Activated gamma-delta T cell treated with anti-CD3 and anti-CD28 coated beads, Interleukin-2, amount 50 U/mL, for 16 hours (primary cell): ENCODE measurements around the gene ROR2.
"Not testable (repeated sequence)": the region's sequence is repeated elsewhere in the genome, so short reads cannot be mapped to it uniquely, and the experiment has no call there.

ENCODE experiments used
- DNase-seq: peaks from one replicate; pipeline ENCODE4 v3.0.0-alpha.2; 2020; ENCODE audit warnings: low read depth

ROR2 gene

DNA sequence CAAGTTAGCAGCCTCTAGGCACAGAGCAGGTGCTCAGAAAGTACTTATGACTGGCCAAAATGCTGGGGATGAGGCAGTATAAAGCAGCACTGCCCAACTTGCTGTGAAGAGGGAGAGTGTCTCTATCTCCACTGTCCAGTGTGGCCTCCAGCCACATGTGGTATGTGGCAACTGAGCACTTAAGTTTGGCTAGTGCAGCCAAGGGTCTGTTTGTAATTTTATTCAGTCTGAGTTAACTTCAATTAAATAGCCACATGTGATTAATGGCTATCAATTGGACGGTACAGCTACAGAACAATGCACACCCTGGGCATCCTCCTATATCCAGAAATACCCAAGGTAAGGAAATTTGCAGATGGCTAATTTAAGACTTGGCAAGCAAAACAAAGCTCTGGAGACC lies 26.9 kb downstream of the ROR2 start:
- no peak for DNase-seq

DNA sequence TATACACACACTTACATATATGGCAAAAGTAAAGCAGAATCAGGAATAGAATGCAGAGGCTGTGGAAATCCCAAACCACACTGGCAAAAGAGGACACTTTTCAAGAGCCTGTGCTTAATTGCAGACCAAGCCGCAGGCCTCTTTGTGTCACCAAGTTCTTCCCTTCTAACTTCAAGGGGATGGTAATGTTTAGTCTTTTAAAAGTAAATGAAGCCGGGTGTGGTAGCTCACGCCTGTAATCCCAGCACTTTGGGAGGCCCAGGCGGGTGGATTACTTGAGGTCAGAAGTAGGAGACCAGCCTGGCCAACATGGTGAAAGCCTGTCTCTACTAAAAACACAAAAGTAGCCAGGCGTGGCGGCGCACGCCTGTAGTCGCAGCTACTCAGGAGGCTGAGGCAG lies 28.7 kb downstream of the ROR2 start:
- DNase-seq: no peak

GRCh38 chr9:91920630-91921350 lies 29.2 kb downstream of the ROR2 start:
- DNase-seq: no peak

- no peak for DNase-seq
Observed at GRCh38 chr9:91919621-91920020, 30.4 kb downstream of the ROR2 start.

DNA sequence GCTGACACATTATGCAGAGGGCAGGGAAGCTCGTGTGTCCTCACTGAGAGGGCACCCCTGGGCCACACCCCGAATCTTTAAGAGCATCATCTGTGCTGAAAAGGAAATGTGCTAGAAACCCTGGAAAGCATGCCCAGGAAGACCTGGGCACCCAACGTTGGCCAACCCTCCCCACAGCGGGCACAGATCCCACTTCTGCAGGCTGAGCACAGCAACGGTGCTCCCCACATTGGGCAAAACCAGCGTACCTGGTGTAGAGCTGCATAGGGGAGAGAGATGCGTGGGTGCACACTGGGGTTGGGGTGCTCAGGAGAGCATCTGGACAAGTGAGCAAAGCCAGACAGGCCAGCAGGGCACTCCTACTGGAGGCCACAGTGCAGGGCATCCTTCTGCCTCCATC lies 32.6 kb downstream of the ROR2 start:
- no peak for DNase-seq

DNA sequence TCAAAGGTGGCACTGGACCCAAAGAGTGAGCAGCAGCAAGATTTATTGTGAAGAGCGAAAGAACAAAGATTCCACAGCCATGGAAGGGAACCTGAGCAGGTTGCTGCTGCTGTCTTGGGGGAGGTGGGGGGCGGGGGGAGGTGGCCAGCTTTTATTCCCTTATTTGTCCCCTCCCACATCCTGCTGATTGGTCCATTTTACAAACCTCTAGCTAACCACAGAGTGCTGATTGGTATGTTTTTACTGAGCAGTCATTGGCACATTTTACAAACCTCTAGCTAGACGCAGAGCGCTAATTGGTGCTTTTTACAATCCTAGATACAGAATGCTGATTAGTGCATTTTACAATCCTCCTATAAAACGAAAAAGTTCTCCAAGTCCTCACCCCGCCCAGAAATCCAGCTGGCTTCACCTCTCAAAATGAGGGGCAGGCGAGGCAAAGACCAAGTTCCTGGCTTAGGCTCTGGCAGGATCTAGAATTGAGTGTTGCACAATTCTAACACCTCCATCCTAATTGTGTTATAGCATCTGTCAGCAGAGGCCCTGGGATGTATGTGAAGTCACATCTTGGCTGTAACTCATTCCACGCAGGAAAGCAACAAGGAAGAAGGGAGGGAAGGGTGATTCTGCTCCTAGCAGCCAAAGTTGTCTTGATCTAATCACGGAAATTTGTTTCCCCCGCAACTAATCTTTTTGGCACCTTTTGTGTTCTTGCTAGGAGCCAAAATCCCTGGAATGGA lies 34.3 kb downstream of the ROR2 start:
- DNase-seq: no peak

- DNase-seq: no peak
Observed at GRCh38 chr9:91914937-91915336, 35.1 kb downstream of the ROR2 start.

GRCh38 chr9:91914404-91914803 lies 35.6 kb downstream of the ROR2 start:
- no peak for DNase-seq

- no peak for DNase-seq
Observed at GRCh38 chr9:91913986-91914385, 36.0 kb downstream of the ROR2 start.

DNA sequence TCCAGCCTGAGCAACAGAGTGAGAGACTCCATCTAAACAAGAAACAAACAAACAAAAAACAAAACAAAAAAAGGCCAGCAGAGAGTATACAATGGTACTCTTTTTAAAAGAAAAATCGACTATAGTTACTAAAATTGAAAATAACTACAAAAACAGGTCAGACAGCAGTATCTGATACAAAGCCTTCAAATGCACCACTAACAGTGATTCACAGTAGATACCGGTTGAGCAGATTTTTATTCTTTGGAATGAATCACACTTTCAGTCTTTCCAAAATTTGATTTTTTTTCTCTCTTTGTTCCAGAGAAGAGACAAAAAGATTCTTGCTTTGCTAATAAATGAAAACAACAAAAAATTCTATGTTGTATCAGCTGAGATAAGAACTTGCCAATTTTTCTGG lies 36.9 kb downstream of the ROR2 start:
- DNase-seq: no peak

- no peak for DNase-seq
Observed at GRCh38 chr9:91911657-91912056, 38.4 kb downstream of the ROR2 start.

DNA sequence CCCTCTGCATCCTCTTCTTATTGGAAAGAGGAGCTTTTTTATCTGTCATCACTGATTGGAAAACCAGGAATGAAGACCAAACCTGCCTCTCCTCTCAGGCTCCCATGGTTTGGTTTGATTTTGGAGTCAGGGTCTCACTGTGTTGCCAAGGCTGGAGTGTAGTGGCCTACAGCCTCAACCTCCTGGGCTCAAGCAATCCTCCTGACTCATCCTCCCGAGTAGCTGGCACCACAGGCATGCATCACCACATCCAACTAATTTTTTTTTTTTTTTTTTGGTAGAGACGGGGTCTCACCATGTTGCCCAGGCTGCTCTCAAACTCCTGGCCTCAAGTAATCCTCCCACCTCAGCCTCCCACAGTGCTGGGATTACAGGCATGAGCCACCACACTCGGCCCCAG lies 40.8 kb downstream of the ROR2 start:
- DNase-seq: not testable (repeated sequence)

GRCh38 chr9:91908746-91909145 lies 41.3 kb downstream of the ROR2 start:
- no peak for DNase-seq

GRCh38 chr9:91908293-91908623 lies 41.8 kb downstream of the ROR2 start:
- DNase-seq: no peak

- no peak for DNase-seq
Observed at GRCh38 chr9:91907484-91908292, 42.3 kb downstream of the ROR2 start.

- DNase-seq: peak; percentile 32
Observed at GRCh38 chr9:91905991-91906469, 44.0 kb downstream of the ROR2 start.

DNA sequence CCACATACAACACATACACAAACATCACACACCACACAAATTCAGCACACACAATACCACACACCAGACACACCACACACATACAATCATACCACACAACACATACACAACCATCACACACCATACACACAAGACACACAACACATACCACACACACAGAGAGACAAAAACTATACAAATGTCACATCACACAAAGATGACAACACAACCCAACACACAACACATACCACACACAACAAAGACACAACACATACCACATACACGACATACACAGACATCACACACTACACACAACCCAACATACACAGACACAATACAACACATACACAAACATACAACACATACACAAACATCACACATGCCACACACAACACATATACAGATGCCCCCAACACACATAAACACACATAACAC lies 44.8 kb downstream of the ROR2 start:
- DNase-seq: no peak

DNA sequence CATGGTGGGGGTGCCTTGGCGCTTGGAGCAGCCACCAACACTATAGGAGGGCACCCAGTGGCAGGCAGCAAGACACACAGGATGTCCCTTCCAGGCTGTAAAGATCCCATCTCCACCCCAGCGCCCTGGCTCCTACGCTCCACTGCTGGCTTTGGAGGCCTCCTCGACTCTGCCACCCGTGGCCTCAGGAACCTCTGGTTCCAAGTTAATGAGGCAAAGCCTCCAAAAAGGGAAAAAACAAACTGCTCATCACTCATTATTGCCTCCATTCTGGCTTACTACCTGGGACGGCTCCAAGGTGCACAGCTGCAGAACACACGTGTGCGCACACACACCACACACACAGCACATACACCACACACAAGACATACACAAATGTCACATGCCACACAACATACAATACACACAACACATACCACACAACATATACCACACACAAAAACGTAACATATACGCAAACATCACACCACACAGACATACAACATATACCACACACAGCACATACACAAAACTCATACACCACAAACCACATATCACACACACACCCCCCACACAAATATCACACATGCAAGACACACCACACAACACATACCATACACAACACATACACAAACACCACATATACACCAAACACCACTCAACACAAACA lies 45.3 kb downstream of the ROR2 start:
- DNase-seq: no peak

- DNase-seq: no peak
Observed at GRCh38 chr9:91903126-91903911, 46.7 kb downstream of the ROR2 start.

DNA sequence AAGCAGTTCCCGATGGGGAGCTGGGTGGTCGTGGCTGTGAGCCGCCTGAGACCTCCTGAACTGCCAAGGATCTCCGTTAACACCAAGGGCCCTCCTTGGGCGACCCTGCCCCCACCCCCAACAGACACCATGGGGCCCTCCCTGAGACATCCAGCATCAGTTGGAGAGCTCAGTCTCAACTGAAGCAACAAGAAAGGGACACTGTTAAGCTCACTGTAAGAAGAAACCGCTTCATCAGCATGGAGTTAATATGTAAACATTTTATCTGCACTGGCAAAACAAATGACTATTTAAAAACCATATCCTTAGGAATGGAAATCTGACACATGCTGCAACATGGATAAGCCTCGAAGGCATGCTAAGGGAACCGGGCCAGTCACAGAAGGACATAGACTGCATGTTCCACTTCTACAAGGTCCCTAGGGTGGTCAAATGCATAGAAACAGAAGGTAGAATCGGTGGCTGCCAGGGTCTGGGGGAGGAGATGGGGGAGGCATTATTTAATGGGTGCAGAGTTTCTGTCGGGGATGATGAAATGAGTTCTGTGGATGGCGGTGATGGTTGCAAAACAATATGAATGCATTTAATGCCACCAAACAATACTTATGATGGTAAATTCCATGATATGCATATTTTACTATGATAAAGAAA lies 47.4 kb downstream of the ROR2 start:
- DNase-seq: no peak

- no peak for DNase-seq
Observed at GRCh38 chr9:91900797-91901177, 49.2 kb downstream of the ROR2 start.
